Skin of body (tissue), 3 donors: Measurements from ENCODE around the gene SLC22A7. TPM values are rescaled to one million over a fixed set of nuclear protein-coding genes. Genes with fewer than 3 reads are reported as not detected.
"Not testable (repeated sequence)": the region's sequence is repeated elsewhere in the genome, so short reads cannot be mapped to it uniquely, and the experiment has no call there.

Source experiments
- DNase-seq: peaks from one replicate; lab custom pipeline; 2025; lab: John Stamatoyannopoulos, UW
- small RNA-seq: library from RNA; depleted of rRNA; stranded (forward); fragments of <200 nt; gene quantifications from one replicate; pipeline ENCODE3, GENCODE V24; 2014; ENCODE audit warnings: low replicate concordance
- total RNA-seq: library from RNA; depleted of rRNA; stranded (reverse); fragments of >200 nt; gene quantifications from one replicate; pipeline ENCODE4 v1.2.3, GENCODE V29; 2014

SLC22A7 gene
- total RNA-seq, 1 donor from 2014 or later: not detected

DNA sequence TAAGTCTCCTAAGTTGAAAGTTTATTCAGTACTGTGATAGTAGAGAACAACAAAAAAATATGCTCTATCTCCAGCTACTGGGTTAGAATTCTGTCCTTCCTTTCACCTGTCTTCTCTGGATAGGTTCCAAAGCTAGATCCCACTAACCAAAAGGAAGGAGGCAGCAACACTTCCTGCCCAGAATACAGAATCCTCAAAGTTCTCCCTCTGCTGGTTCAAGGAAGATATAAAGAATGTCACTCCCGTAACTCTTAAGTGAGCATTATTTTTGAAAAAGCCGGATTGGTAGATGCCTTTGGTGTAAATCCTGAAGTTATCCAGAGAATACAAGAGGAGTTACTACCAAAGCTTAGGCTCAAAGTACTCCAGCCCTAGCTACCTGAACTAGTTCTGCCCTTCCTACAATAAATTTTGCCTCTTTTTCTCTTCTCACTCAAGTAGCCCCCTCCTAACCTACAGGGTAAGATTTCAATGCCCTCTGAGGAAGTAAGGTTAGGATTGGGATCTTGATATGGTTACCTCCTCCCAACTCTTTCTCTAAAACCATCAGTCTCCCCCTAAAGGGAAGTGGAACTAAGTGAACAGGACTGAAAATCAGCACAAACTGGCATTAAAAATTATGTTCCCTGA is 36.5 kb downstream of the SLC22A7 start:
- DNase-seq: peak; percentile 13

DNA sequence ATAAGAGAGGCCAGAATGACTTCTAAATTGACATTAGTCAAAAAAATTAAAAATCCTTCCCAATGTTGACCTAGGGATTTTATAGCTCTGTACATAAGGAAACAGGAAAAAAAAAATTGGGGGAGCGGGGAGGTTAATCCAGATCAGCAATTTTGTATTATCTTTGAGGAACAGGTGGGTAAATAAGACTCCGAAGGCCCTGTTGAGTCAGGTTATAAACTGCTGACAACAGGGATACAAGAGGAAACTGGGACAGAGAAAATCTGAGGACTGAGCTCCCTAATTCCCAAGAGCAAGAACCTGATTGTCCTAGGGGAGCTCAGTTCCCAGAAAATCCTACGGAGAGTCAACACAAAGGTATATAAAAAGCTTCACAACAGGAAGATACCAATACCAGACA is 37.4 kb downstream of the SLC22A7 start:
- DNase-seq: no peak

DNA sequence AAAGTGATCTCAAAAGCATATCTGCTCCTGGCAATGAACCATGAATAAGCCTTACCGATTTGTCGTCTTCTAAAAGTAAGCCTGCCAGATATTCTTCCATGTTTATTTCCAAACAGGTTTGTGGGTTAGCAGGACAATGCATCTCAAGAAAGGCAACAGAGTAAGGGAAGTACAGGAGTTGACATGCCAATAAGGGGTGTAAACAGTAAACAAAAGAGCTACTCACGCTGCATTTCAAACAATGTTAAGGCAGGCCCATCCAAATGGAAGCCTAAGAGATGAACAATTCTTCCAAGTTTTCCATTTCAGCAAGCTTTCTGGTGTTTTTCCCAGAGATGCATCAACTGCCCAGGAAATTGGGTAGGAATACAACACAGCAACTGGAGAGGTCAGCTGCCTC is 38.3 kb downstream of the SLC22A7 start:
- no peak for DNase-seq

DNA sequence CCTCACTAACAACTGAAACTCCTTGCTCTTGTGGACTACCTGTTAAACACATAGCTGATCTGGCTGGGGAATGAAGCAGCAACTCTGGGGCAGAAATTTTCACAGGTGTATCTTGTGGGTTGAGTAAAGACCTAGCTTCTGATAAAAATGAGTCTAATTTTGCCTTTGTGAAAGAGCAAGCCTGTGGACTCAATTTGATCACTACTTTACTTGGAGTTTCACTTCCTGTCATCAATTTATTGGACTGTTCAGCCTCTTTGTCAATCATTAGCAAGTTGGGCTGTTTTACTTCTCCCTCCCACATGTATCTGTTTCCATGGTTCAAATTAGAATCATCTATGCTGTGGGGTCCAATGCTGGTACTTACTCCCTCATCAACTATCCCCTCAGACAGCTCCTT is 40.2 kb downstream of the SLC22A7 start:
- DNase-seq: no peak

DNA sequence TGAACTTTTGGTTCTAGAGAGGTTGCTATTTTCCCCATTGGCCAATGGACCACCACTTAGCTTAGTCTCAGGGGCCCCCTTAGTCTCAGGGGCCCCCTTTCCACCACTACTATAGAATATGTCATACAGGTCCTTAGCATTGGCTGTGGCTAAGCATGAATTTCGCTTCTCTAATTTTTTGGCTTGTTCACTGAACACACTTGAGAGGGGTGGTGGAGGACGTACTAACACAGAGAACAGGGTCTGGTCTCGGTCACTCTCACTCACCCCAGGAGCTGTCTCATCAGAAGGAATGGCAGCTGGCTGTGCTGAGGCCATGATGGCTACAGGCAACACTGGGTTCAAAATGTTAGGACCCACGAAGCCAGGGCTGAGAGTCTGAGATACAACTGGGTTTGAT is 41.1 kb downstream of the SLC22A7 start:
- DNase-seq: no peak

DNA sequence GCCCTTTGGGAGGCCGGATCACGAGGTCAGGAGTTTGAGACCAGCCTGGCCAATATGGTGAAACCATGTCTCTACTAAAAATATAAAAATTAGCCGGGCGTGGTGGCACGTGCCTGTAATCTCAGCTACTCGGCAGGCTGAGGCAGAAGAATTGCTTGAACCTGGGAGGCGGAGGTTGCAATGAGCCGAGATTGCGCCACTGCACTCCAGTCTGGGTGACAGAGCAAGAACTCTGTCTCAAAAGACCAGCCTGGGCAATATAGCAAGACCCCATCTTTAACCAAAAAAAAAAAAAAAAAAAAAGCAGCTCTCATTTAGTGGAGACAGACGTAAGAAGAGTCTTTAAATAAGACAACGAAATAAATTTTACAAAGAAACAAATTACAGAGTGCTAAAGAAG is 48.2 kb downstream of the SLC22A7 start:
- DNase-seq: not testable (repeated sequence)

DNA sequence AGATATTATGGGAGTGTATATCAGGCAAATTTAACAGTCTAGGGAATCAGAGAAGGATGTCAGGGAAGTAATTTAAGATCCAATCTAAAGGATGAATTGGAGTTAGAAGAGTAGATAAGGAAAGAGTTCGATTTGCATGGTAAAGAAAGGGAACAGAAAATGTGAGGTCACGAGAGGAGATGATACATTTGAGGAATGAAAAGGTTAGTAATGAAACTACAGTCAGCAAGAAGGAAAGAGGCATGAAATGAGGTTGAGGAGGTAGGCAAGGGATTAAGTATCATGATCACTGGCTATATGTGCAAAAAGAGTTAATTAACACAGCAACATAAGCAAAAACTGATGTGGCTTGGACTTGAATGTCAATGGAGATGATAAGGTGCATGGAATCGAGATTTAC is 49.0 kb downstream of the SLC22A7 start:
- no peak for DNase-seq

DNA sequence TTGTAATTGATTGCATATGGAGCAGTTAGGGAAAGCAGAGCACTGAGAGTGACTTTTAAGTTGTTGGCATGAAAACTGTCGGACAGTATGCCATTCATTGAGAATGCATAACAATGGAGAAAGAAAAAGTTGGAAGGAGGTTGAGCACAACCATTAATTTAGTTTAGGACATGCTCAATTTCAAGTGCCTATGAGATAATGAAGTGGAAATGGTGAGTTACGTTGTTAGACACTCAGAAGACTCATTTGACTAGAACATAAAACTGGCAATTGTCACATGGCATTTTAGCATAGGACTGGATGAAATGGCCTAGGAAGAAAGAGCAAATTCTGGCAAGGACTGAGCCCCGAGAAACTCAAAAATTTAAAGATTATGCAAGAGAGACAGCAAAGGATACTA is 49.4 kb downstream of the SLC22A7 start:
- no peak for DNase-seq

DNA sequence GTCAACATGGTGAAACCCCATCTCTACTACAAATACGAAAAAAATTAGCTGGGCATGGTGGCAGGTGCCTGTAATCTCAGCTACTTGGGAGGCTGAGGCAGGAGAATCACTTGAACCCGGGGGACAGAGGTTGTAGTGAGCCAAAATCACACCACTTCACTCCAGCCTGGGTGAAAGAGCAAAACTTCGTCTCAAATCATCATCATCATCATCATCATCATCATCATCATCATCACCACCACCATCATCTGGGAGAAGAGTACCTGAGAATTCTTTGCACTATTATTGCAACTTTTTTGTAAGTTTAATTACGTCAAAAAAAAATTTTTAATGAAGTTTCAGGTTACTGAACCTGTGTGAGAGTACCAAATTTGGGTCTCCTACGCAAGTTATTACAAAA is 53.9 kb downstream of the SLC22A7 start:
- DNase-seq: not testable (repeated sequence)

Small RNA genes within 50 kb of the gene (small RNA-seq; reads per million reads assigned to genes)
- gene RPL12P47: not detected

Other genes starting within 250 kb of the SLC22A7 start
- gene CUL7, start 244.4 kb upstream of the SLC22A7 start, total RNA-seq: 20.3 TPM
- 17.3 TPM for gene MRPL2, start 238.8 kb upstream of the SLC22A7 start, total RNA-seq
- gene KLC4, start 238.6 kb upstream of the SLC22A7 start, total RNA-seq: 15.6 TPM
- gene PTK7, start 221.9 kb upstream of the SLC22A7 start, total RNA-seq: 121 TPM
- gene SRF, start 127.0 kb upstream of the SLC22A7 start, total RNA-seq: 12.5 TPM
- 18.8 TPM for gene CUL9, start 116.1 kb upstream of the SLC22A7 start, total RNA-seq
- gene DNPH1, start 68.8 kb upstream of the SLC22A7 start, total RNA-seq: 26.3 TPM
- 0.10 TPM for gene TTBK1, start 54.8 kb upstream of the SLC22A7 start, total RNA-seq
- gene CRIP3, start 10.6 kb downstream of the SLC22A7 start, total RNA-seq: 1.1 TPM
- 10.3 TPM for gene ZNF318, start 71.4 kb downstream of the SLC22A7 start, total RNA-seq
- gene ABCC10, start 129.3 kb downstream of the SLC22A7 start, total RNA-seq: 9.6 TPM
- gene DLK2, start 157.3 kb downstream of the SLC22A7 start, total RNA-seq: 2.7 TPM
- 11.8 TPM for gene TJAP1, start 179.3 kb downstream of the SLC22A7 start, total RNA-seq
- gene LRRC73, start 212.1 kb downstream of the SLC22A7 start, total RNA-seq: 0.20 TPM
- gene YIPF3, start 218.7 kb downstream of the SLC22A7 start, total RNA-seq: 49.7 TPM
- 23.5 TPM for gene POLR1C, start 218.8 kb downstream of the SLC22A7 start, total RNA-seq